SKM-1 (cell line): ENCODE results near the gene KNDC1.
"Not testable (repeated sequence)": the region's sequence is repeated elsewhere in the genome, so short reads cannot be mapped to it uniquely, and the experiment has no call there.

Experiments
- DNase-seq: peaks from one replicate; lab custom pipeline; 2025; ENCODE audit not compliant: unreplicated experiment; lab: John Stamatoyannopoulos, UW

KNDC1 gene

GRCh38 chr10:133162178-133162909, 2.3 kb downstream of the KNDC1 start:
- DNase-seq: no peak

- DNase-seq: no peak
Measured at GRCh38 chr10:133162910-133163856, 3.2 kb downstream of the KNDC1 start.

- DNase-seq: no peak
Measured at GRCh38 chr10:133163889-133164815, 4.1 kb downstream of the KNDC1 start.

GRCh38 chr10:133164816-133165555, 5.0 kb downstream of the KNDC1 start:
- DNase-seq: no peak

GRCh38 chr10:133165556-133166503, 5.8 kb downstream of the KNDC1 start:
- no peak for DNase-seq

- no peak for DNase-seq
Measured at GRCh38 chr10:133166504-133166827, 6.4 kb downstream of the KNDC1 start.

GRCh38 chr10:133166828-133167692, 7.0 kb downstream of the KNDC1 start:
- DNase-seq: no peak

- DNase-seq: no peak
Measured at GRCh38 chr10:133167693-133168616, 7.9 kb downstream of the KNDC1 start.

- DNase-seq: no peak
Measured at GRCh38 chr10:133168617-133169031, 8.6 kb downstream of the KNDC1 start.

- DNase-seq: no peak
Measured at GRCh38 chr10:133169173-133169947, 9.3 kb downstream of the KNDC1 start.

GRCh38 chr10:133170092-133170491, 10.1 kb downstream of the KNDC1 start:
- no peak for DNase-seq

- no peak for DNase-seq
Measured at GRCh38 chr10:133173860-133174640, 14.0 kb downstream of the KNDC1 start.

- no peak for DNase-seq
Measured at GRCh38 chr10:133174689-133175263, 14.8 kb downstream of the KNDC1 start.

- DNase-seq: not testable (repeated sequence)
Measured at GRCh38 chr10:133175624-133176023, 15.6 kb downstream of the KNDC1 start.

GRCh38 chr10:133176546-133176945, 16.5 kb downstream of the KNDC1 start:
- no peak for DNase-seq
